ENCODE measurements around the gene HMCN1.
"Not testable (repeated sequence)": the region's sequence is repeated elsewhere in the genome, so short reads cannot be mapped to it uniquely, and the experiment has no call there.

HMCN1 gene

DNA sequence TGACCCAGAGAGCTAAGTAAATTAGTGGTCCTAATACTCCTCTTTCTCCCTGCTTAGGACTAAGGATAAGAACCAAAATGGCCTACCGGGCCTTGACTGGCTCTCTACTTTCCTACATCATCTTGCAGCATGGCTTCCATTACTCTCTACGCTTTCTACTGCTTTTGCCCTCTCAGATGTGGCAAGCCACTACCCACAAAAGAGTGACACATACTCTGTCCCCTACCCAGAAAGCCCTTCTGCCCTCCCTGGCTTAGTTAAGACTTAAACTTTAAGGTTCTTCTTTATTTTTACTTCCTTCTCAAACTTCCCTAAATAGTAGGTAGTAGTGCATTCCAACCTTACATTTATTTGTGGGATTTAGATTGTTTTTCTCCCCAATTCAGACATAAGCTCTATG is 412.8 kb downstream of the HMCN1 start:
- DNase-seq (ENCODE audit: low spot score) = no peak
- TF ChIP-seq, protein P1, sequence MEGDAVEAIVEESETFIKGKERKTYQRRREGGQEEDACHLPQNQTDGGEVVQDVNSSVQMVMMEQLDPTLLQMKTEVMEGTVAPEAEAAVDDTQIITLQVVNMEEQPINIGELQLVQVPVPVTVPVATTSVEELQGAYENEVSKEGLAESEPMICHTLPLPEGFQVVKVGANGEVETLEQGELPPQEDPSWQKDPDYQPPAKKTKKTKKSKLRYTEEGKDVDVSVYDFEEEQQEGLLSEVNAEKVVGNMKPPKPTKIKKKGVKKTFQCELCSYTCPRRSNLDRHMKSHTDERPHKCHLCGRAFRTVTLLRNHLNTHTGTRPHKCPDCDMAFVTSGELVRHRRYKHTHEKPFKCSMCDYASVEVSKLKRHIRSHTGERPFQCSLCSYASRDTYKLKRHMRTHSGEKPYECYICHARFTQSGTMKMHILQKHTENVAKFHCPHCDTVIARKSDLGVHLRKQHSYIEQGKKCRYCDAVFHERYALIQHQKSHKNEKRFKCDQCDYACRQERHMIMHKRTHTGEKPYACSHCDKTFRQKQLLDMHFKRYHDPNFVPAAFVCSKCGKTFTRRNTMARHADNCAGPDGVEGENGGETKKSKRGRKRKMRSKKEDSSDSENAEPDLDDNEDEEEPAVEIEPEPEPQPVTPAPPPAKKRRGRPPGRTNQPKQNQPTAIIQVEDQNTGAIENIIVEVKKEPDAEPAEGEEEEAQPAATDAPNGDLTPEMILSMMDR (conservative IDR thresholded peaks at IDR 0.05; ENCODE audit: low read depth) = no peak
- ChIA-PET POLR2A (ENCODE audit: low non-redundant PET) (no interaction called here), CTCF (interaction anchor here (0.9 kb wide), 1 partner anchor 48 kb away, joined by 3 read pairs; no protein-coding TSS in a partner anchor)
- no peak overlapping the region for H3K27ac ChIP-seq

DNA sequence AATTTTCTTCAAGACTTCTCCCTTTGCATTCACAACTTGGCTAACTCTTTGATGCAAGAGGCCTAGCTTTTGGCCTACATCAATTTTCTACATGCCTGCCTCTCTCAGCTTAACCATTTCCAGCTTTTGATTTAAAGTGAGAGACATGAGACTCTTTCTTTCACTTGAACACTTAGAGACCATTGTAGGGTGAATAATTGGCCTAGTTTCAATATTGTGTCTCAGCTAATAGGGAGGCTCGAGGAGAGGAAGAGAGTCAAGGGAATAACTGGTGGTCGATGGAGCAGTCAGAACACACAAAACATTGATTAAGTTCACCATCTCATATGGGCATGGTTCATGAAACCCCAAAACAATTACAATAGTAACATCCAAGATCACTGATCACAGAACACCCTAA is 415.4 kb downstream of the HMCN1 start:
- POLR2A ChIA-PET (ENCODE audit: low non-redundant PET) = no interaction called here
- CTCF ChIA-PET = no interaction called here
- TF ChIP-seq, protein P1 (conservative IDR thresholded peaks at IDR 0.05; ENCODE audit: low read depth) = no peak
- H3K27ac ChIP-seq = no peak overlapping the region
- no peak for DNase-seq (ENCODE audit: low spot score)

DNA sequence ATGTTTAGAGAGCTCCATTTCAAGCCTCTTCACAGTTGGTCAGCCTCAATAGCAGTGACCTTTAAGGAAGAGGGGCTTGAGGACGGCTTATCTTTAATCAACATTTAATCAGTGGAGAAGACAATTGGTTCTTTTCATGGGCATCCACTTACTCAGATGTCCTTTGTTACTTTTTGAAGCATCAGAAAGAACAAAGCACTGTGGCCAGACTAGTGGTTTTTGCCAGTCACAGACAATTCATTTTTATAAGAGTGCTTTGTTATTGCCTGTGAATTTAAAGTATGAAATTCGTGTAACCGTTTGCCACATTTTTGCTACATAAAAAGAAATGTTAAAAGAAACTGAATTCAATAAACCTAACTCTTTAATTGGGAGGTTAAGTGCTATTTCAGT is 418.0 kb downstream of the HMCN1 start:
- POLR2A ChIA-PET (ENCODE audit: low non-redundant PET) = no interaction called here
- DNase-seq (ENCODE audit: low spot score) = no peak
- TF ChIP-seq, protein P1 (conservative IDR thresholded peaks at IDR 0.05; ENCODE audit: low read depth) = no peak
- no peak overlapping the region for H3K27ac ChIP-seq
- CTCF ChIA-PET = interaction anchor here (0.8 to 1.0 kb wide), 2 partner anchors 39 to 60 kb away, joined by 3 read pairs; no protein-coding TSS in a partner anchor

DNA sequence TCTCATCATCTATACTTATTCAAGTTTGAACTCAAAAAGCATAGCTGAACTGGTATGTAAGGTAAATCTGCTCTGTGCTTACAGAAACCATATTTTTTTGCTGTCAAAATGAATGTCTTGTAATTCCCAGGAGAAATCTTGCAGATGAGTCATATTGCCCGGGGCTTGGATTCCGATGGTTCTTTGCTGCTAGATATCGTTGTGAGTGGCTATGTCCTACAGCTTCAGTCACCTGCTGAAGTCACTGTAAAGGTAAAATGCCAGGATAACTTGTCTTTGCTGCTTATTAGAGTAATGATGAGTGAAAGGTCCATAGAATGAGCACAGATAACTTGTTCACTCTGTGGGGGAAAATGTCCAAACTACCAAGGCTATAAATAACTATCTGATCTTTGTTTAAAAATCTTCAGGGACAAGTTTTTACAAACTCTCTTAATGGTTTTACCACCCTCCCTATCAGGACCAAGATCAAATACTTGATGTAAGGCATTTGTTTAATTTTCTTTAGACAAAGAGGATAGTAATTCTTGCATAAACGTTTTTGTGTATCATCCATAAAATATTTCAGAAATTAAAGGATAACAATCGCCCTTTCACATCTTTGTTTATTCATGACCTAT is 418.5 kb downstream of the HMCN1 start:
- ChIA-PET POLR2A (ENCODE audit: low non-redundant PET) (no interaction called here), CTCF (interaction anchor here (0.8 to 1.0 kb wide), 2 partner anchors 40 to 60 kb away, joined by 3 read pairs; no protein-coding TSS in a partner anchor)
- no peak overlapping the region for H3K27ac ChIP-seq
- peak; percentile 68 for DNase-seq (ENCODE audit: low spot score)
- TF ChIP-seq, protein P1 (conservative IDR thresholded peaks at IDR 0.05; ENCODE audit: low read depth) = no peak

DNA sequence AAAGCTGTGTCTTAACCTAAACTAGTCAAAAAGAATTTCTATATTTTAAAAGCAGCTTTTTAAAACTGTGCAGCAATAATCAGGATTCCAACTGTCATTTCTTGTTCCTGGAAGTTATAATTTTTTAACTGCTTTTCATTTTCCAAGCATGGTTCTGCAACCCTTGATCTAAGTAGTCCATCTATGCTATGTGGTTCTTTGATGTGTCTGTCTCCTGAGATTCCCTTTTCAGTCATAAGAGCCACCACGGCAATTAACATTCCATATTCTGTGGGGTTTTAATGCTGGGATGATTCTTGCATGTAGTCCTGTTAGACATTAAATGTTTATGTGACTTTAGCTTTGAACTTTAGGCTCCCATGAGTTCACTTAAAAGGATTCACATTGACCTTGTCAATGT is 420.5 kb downstream of the HMCN1 start:
- no peak for DNase-seq (ENCODE audit: low spot score)
- no peak overlapping the region for H3K27ac ChIP-seq
- POLR2A ChIA-PET (ENCODE audit: low non-redundant PET) = no interaction called here
- CTCF ChIA-PET = interaction anchor here (0.7 kb wide), 1 partner anchor 996 kb away, joined by 4 read pairs; no protein-coding TSS in a partner anchor
- TF ChIP-seq, protein P1 (conservative IDR thresholded peaks at IDR 0.05; ENCODE audit: low read depth) = no peak

DNA sequence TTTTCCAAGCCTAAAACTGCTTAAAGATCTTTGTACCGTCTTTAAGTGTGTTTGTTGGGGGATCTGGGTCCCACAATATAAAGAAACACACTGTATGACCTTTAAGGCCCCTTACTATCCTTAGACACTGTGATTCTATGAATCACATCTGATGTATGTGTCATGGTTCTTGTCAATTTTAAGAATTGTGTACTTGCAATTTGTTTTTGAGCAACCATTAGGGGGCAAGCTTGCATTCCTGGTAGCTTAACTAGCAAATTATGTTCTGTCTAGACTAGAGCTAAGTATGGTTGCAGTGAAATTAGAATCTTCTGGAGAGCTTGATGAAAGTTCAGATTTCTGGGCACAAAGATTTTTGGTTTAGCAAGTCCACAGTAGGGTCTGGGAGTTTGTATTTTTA is 421.4 kb downstream of the HMCN1 start:
- TF ChIP-seq, protein P1 (conservative IDR thresholded peaks at IDR 0.05; ENCODE audit: low read depth) = peak; percentile 64
- ChIA-PET POLR2A (ENCODE audit: low non-redundant PET) (no interaction called here), CTCF (interaction anchor here (0.6 to 1.9 kb wide), 5 partner anchors 35 to 997 kb away, joined by 3 to 10 read pairs (median 4); no protein-coding TSS in a partner anchor)
- peak; percentile 57 for DNase-seq (ENCODE audit: low spot score)
- no peak overlapping the region for H3K27ac ChIP-seq

DNA sequence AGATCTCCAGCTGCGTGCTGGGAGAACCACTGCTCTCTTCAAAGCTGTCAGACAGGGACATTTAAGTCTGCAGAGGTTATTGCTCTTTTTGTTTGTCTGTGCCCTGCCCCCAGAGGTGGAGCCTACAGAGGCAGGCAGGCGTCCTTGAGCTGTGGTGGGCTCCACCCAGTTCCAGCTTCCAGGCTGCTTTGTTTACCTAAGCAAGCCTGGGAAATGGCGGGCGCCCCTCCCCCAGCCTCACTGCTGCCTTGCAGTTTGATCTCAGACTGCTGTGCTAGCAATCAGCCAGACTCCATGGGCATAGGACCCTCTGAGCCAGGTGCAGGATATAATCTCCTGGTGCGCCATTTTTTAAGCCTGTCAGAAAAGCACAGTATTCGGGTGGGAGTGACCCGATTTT is 428.7 kb downstream of the HMCN1 start:
- DNase-seq (ENCODE audit: low spot score); POLR2A ChIA-PET (ENCODE audit: low non-redundant PET); H3K27ac ChIP-seq; CTCF ChIA-PET: not testable (repeated sequence)

Data from RWPE1 (cell line).